ENCODE data around the gene C1orf232. TPM values are rescaled to one million over a fixed set of nuclear protein-coding genes. Genes with fewer than 3 reads are reported as not detected.

C1orf232 gene
- not detected for total RNA-seq
- not detected for total RNA-seq (2013)

DNA sequence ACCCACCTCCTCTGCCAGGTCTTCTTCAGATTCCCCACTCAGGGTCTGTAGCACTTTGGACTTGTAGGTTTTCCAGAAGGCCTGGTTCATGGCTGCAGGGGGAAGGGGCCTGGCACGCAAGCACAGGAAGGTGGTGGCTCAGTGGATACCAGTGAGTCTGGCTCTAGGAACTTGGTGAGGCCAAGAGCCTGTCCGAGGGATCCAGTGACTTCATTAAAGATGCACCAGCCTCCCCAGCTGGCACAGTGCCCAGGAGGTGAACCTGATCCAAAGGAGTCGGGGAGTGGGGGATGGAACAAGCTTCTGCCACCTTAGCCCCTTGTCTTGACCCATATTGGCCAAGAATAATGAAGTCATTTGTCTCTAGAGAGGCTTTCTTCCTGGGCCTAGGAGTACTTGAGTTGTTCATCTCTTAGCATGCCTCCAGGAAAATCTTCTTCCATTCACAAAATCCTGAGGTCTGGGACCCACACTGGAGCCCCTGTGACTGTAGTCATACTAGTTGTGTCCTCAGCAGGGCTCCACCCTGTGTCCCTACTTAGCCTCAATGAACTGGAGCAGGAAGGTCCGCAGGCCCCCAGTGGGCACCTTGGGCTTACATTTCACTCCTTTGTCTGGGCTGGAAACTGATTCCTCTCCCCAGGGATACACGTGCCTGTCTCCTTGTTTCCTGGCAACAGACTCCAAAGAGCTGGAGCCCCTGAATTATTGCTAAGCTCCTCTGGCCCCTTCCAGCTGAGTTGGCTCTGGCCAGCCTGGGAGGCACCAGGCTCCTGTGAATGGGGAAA is at the start of gene C1orf232:
Gene C1orf232 (minus strand): TSS at position 554 of the 788 bp plus-strand sequence. CDS start 464 bp downstream, at position 90.
- WGBS (ENCODE audit: insufficient coverage): 94% methylated on average over 5 of the region's 5 CpGs
- peaks cover 30% of the 10 kb centered on the region for H3K4me1 ChIP-seq (ENCODE audit: control insufficient read depth, insufficient read depth, low read length)
- no peaks in the 10 kb centered on the region for H3K36me3 Mint-ChIP-seq

DNA sequence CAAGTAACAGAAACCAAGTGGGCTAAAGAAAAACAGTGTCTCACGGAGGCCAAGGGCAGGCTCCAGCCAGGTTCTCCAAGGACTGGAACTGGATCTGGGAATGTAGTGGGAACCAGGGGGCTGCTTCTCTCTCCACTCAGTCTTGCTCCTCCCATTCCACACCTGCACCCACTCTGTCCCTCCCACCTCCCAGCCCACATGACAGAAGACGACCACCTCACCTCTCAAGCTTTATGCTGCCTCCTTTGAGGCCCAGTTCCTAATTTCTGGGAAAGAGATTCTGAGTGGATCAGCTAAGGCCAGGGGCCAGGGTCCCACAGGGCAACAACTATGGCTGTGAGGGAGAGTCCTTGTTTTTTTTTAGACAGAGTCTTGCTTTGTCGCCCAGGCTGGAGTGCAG is 46.5 kb upstream of the C1orf232 start:
- Histone ChIP-seq H3K27ac (ENCODE audit: low read length) (no peak overlapping the region), H3K4me1 (ENCODE audit: control insufficient read depth, insufficient read depth, low read length) (no peaks in the 10 kb centered on the region), H3K27me3 (ENCODE audit: control insufficient read depth, insufficient read depth, low read length) (no peaks in the 10 kb centered on the region), H3K36me3 (ENCODE audit: control insufficient read depth, insufficient read depth, low read length) (no peaks in the 10 kb centered on the region), H3K4me3 (ENCODE audit: low read length) (no peak overlapping the region), H3K9me3 (ENCODE audit: control insufficient read depth, insufficient read depth, low read length) (no peaks in the 10 kb centered on the region)
- intact Hi-C loops (cut with micrococcal nuclease): no loop called here
- ATAC-seq (no peak), DNase-seq (no peak)
- Mint-ChIP-seq H3K4me1 (no peaks in the 10 kb centered on the region), H3K27me3 (ENCODE audit: low read depth in 2 of 2) (peaks cover 0 to 5% of the 10 kb centered on the region in 2 donors), H3K9me3 (no peaks in the 10 kb centered on the region), H3K36me3 (no peaks in the 10 kb centered on the region), H3K4me3 (no peak overlapping the region), H3K27ac (no peak overlapping the region)
- TF ChIP-seq, protein P1, sequence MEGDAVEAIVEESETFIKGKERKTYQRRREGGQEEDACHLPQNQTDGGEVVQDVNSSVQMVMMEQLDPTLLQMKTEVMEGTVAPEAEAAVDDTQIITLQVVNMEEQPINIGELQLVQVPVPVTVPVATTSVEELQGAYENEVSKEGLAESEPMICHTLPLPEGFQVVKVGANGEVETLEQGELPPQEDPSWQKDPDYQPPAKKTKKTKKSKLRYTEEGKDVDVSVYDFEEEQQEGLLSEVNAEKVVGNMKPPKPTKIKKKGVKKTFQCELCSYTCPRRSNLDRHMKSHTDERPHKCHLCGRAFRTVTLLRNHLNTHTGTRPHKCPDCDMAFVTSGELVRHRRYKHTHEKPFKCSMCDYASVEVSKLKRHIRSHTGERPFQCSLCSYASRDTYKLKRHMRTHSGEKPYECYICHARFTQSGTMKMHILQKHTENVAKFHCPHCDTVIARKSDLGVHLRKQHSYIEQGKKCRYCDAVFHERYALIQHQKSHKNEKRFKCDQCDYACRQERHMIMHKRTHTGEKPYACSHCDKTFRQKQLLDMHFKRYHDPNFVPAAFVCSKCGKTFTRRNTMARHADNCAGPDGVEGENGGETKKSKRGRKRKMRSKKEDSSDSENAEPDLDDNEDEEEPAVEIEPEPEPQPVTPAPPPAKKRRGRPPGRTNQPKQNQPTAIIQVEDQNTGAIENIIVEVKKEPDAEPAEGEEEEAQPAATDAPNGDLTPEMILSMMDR (IDR thresholded peaks at IDR 0.05): no peak
- whole genome bisulfite sequencing (ENCODE audit: insufficient coverage): 52% methylated on average over 3 of the region's 3 CpGs

More for the DNA sequence above, at the start of gene C1orf232:
- Mint-ChIP-seq H3K4me3 (peak within 1 kb of the TSS; percentile 84), H3K27me3 (ENCODE audit: low read depth in 2 of 2) (peaks cover 0 to 17% of the 10 kb centered on the region in 2 donors), H3K4me1 (peaks cover 0 to 25% of the 10 kb centered on the region in 2 donors), H3K27ac (peak within 1 kb of the TSS; percentile 66 to 92), H3K9me3 (no peaks in the 10 kb centered on the region)
- intact Hi-C loops (cut with micrococcal nuclease): loop anchor here (1.0 to 10.0 kb wide), 3 partner anchors 64 to 226 kb away; partner anchors contain the start of gene CEP85
- Histone ChIP-seq H3K27ac (ENCODE audit: low read length) (peak within 1 kb of the TSS; percentile 10), H3K4me3 (ENCODE audit: low read length) (peak within 1 kb of the TSS; percentile 60), H3K36me3 (ENCODE audit: control insufficient read depth, insufficient read depth, low read length) (no peaks in the 10 kb centered on the region), H3K27me3 (ENCODE audit: control insufficient read depth, insufficient read depth, low read length) (peaks cover 8% of the 10 kb centered on the region), H3K9me3 (ENCODE audit: control insufficient read depth, insufficient read depth, low read length) (no peaks in the 10 kb centered on the region)
- no peak for DNase-seq
- ATAC-seq: no peak
- TF ChIP-seq, protein P1 (IDR thresholded peaks at IDR 0.05): no peak

DNA sequence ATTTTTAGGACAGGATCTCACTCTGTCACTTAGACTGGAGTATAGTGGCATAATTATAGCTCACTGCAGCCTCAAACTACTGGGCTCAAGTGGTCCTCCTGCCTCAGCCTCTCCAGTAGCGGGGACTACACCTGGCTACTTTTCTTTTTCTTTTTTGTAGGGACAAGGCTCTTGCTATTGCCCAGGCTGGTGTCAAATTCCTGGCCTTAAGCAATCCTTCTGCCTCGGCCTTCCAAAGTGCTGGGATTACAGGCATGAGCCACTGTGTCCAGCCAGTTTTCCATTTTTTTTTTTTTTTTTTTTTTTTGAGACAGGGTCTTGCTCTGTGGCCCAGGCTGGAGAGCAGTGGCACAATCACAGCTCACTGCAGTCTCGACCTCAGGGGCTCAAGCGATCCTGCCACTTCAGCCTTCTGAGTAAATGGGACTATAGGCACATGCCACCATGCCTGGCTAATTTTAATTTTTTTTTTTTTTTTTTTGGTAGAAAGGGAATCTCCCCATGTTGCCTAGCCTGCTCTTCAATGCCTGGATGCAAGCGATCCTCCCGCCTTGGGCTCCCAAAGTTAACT is 44.7 kb upstream of the C1orf232 start:
- no peak overlapping the region for H3K27ac Mint-ChIP-seq
- Histone ChIP-seq H3K4me1 (ENCODE audit: control insufficient read depth, insufficient read depth, low read length) (no peaks in the 10 kb centered on the region), H3K27ac (ENCODE audit: low read length) (no peak overlapping the region), H3K36me3 (ENCODE audit: control insufficient read depth, insufficient read depth, low read length) (no peaks in the 10 kb centered on the region), H3K9me3 (ENCODE audit: control insufficient read depth, insufficient read depth, low read length) (no peaks in the 10 kb centered on the region), H3K4me3 (ENCODE audit: low read length) (no peak overlapping the region), H3K27me3 (ENCODE audit: control insufficient read depth, insufficient read depth, low read length) (no peaks in the 10 kb centered on the region)
- H3K4me3 Mint-ChIP-seq: no peak overlapping the region
- 92% methylated on average over 6 of the region's 6 CpGs for WGBS (ENCODE audit: insufficient coverage)
- no peak for ATAC-seq
- H3K9me3 Mint-ChIP-seq: no peaks in the 10 kb centered on the region
- no peak for DNase-seq
- H3K36me3 Mint-ChIP-seq: no peaks in the 10 kb centered on the region
- intact Hi-C loops (cut with micrococcal nuclease): no loop called here
- peaks cover 7 to 13% of the 10 kb centered on the region in 2 donors for H3K27me3 Mint-ChIP-seq (ENCODE audit: low read depth in 2 of 2)
- TF ChIP-seq, protein P1 (IDR thresholded peaks at IDR 0.05): no peak
- no peaks in the 10 kb centered on the region for H3K4me1 Mint-ChIP-seq
